H9 (cell line): ENCODE data around the gene TUT4. TPM values are rescaled to one million over a fixed set of nuclear protein-coding genes. Genes with fewer than 3 reads are reported as not detected.
A peak's percentile ranks its signal among the peaks of the same experiment; 100 is the strongest.

ENCODE experiments used
- DNase-seq: peaks from one replicate; pipeline ENCODE4 v3.0.0-alpha.2; 2017
- H2AFZ ChIP-seq: one replicate; pipeline ENCODE4 v1.6.1; 2013; ENCODE audit warnings: mild to moderate bottlenecking, low read length, control low read depth, moderate library complexity
- H2AK5ac ChIP-seq: 2 replicates; pipeline ENCODE4 v1.6.1; 2013; ENCODE audit warnings: low read length, control low read depth, mixed read lengths; ENCODE audit not compliant: insufficient read length
- H2BK120ac ChIP-seq: one replicate; pipeline ENCODE4 v1.6.1; 2013; ENCODE audit warnings: low read depth, mild to moderate bottlenecking, low read length, control low read depth, inconsistent platforms; ENCODE audit not compliant: poor library complexity, severe bottlenecking
- H2BK12ac ChIP-seq: 2 replicates; pipeline ENCODE4 v1.6.1; 2013; ENCODE audit warnings: low read length, control low read depth, mixed read lengths, low read depth; ENCODE audit not compliant: insufficient read length
- H2BK15ac ChIP-seq: 2 replicates; pipeline ENCODE4 v1.6.1; 2013; ENCODE audit warnings: low read depth, low read length, control low read depth
- H2BK20ac ChIP-seq: one replicate; pipeline ENCODE4 v1.6.1; 2013; ENCODE audit warnings: low read depth, mild to moderate bottlenecking, low read length, control low read depth, inconsistent platforms; ENCODE audit not compliant: poor library complexity, severe bottlenecking
- H2BK5ac ChIP-seq: 2 replicates; pipeline ENCODE4 v1.6.1; 2013; ENCODE audit warnings: low read length, control low read depth, mixed read lengths; ENCODE audit not compliant: insufficient read length
- H3K14ac ChIP-seq: 2 replicates; pipeline ENCODE4 v1.6.1; 2013; ENCODE audit warnings: low read length, control low read depth; ENCODE audit not compliant: insufficient read depth
- H3K18ac ChIP-seq: 2 replicates; pipeline ENCODE4 v1.6.1; 2013; ENCODE audit warnings: low read depth, mild to moderate bottlenecking, mixed read lengths, low read length, control low read depth; ENCODE audit not compliant: insufficient read length
- H3K23ac ChIP-seq: 2 replicates; pipeline ENCODE4 v1.6.1; 2013; ENCODE audit warnings: low read length, control low read depth, mixed read lengths, low read depth; ENCODE audit not compliant: insufficient read length
- H3K23me2 ChIP-seq: 2 replicates; pipeline ENCODE4 v1.6.1; 2013; ENCODE audit warnings: low read depth, mild to moderate bottlenecking, mixed read lengths, low read length, control low read depth; ENCODE audit not compliant: insufficient read length, poor library complexity, severe bottlenecking
- H3K27ac ChIP-seq: 2 replicates; pipeline ENCODE4 v1.5.1; 2013; ENCODE audit warnings: low read length, control low read depth, mixed read lengths, low read depth; ENCODE audit not compliant: insufficient read length
- H3K27me3 ChIP-seq: 2 replicates; pipeline ENCODE4 v1.6.1; 2013; ENCODE audit warnings: low read length, control low read depth, inconsistent platforms; ENCODE audit not compliant: insufficient read depth
- H3K4ac ChIP-seq: 2 replicates; pipeline ENCODE4 v1.6.1; 2013; ENCODE audit warnings: low read depth, mild to moderate bottlenecking, control low read depth, inconsistent platforms, low read length, moderate library complexity
- H3K4me1 ChIP-seq: 2 replicates; pipeline ENCODE4 v1.6.1; 2013; ENCODE audit warnings: low read length, control low read depth, inconsistent platforms; ENCODE audit not compliant: insufficient read depth
- H3K4me2 ChIP-seq: 2 replicates; pipeline ENCODE4 v1.6.1; 2013; ENCODE audit warnings: low read length, control low read depth, mixed read lengths; ENCODE audit not compliant: insufficient read length, insufficient read depth
- H3K56ac ChIP-seq: 2 replicates; pipeline ENCODE4 v1.6.1; 2013; ENCODE audit warnings: low read depth, mild to moderate bottlenecking, mixed read lengths, low read length, control low read depth; ENCODE audit not compliant: insufficient read length
- H3K79me1 ChIP-seq: 2 replicates; pipeline ENCODE4 v1.6.1; 2013; ENCODE audit warnings: low read depth, mild to moderate bottlenecking, moderate library complexity, low read length, control low read depth, inconsistent platforms; ENCODE audit not compliant: insufficient read depth, poor library complexity, severe bottlenecking
- H3K79me2 ChIP-seq: 2 replicates; pipeline ENCODE4 v1.6.1; 2013; ENCODE audit warnings: low read length, control low read depth, inconsistent platforms; ENCODE audit not compliant: insufficient read depth
- H3K9ac ChIP-seq: 2 replicates; pipeline ENCODE4 v1.6.1; 2013; ENCODE audit warnings: low read length, control low read depth, mixed read lengths; ENCODE audit not compliant: insufficient read length; ENCODE audit errors: extremely low read depth
- H3K9me3 ChIP-seq: one replicate; pipeline ENCODE4 v1.6.1; 2013; ENCODE audit warnings: low read depth, low read length, inconsistent platforms; ENCODE audit not compliant: control insufficient read depth
- H3T11ph ChIP-seq: one replicate; pipeline ENCODE4 v1.6.1; 2013; ENCODE audit warnings: mild to moderate bottlenecking, low read length, control low read depth, inconsistent platforms
- H4K20me1 ChIP-seq: one replicate; pipeline ENCODE4 v1.6.1; 2013; ENCODE audit not compliant: control insufficient read depth, insufficient read length, insufficient read depth
- H4K5ac ChIP-seq: 2 replicates; pipeline ENCODE4 v1.6.1; 2013; ENCODE audit warnings: low read depth, mild to moderate bottlenecking, mixed read lengths, low read length, control low read depth; ENCODE audit not compliant: insufficient read length
- H4K8ac ChIP-seq: replicated peaks from 2 replicates; pipeline ENCODE4 v1.6.1; 2013; ENCODE audit warnings: low read length, control low read depth, mixed read lengths, low read depth; ENCODE audit not compliant: insufficient read length
- H4K91ac ChIP-seq: 2 replicates; pipeline ENCODE4 v1.6.1; 2013; ENCODE audit warnings: low read depth, mild to moderate bottlenecking, moderate library complexity, mixed read lengths, low read length, control low read depth; ENCODE audit not compliant: insufficient read length
- H3K27ac Mint-ChIP-seq, 3 experiments: 2 replicates in 2 of 3; 3 replicates in 1 of 3; pipeline ENCODE4 v1.8.0; 2020 to 2021; ENCODE audit warnings: mixed read lengths in 3 of 3, mild to moderate bottlenecking in 1 of 3, moderate library complexity in 1 of 3
- H3K27me3 Mint-ChIP-seq: 2 replicates; pipeline ENCODE4 v1.8.0; 2021; ENCODE audit warnings: low read depth, mild to moderate bottlenecking, moderate library complexity, mixed read lengths
- H3K36me3 Mint-ChIP-seq, 3 experiments: 2 replicates in 2 of 3; 3 replicates in 1 of 3; pipeline ENCODE4 v1.8.0; 2020 to 2021; ENCODE audit warnings: low read depth in 3 of 3, mixed read lengths in 3 of 3; ENCODE audit not compliant: insufficient read depth in 1 of 3
- H3K4me1 Mint-ChIP-seq, 2 experiments: 2 replicates each; pipeline ENCODE4 v1.8.0; 2020; ENCODE audit warnings: mixed read lengths in 2 of 2
- H3K4me3 Mint-ChIP-seq, 2 experiments: 2 replicates in 1 of 2; 3 replicates in 1 of 2; pipeline ENCODE4 v1.8.0; 2020 to 2021; ENCODE audit warnings: mild to moderate bottlenecking in 2 of 2, mixed read lengths in 2 of 2, moderate library complexity in 1 of 2
- H3K9me3 Mint-ChIP-seq, 2 experiments: 2 replicates in 1 of 2; 3 replicates in 1 of 2; pipeline ENCODE4 v1.8.0; 2020; ENCODE audit warnings: mild to moderate bottlenecking in 2 of 2, mixed read lengths in 2 of 2, moderate library complexity in 1 of 2
- CTCF ChIP-seq: fragments of 200-600 bp; sonication (generic); conservative IDR thresholded peaks from 3 replicates; pipeline ENCODE4 v1.8.0; 2021; ENCODE audit warnings: antibody characterized with exemption, mild to moderate bottlenecking
- WGBS: extraction: QIAGEN DNeasy Blood & Tissue Kit; methylation state at CpG from one replicate; pipeline ENCODE4 v1.1.7; 2013; ENCODE audit warnings: missing lambda C conversion rate, low lambda C conversion rate, mixed read lengths; ENCODE audit not compliant: insufficient read length; ENCODE audit errors: extremely low coverage; 5-methylcytosine and 5-hydroxymethylcytosine counted together
- total RNA-seq: library from RNA; stranded (reverse); gene quantifications from 2 replicates; pipeline ENCODE4 v1.2.1, GENCODE V29; 2021

TUT4 gene
- total RNA-seq, 1 experiment from 2014 or later: 59.3 TPM

- H3K23ac ChIP-seq: no peak overlapping the region
- peak overlapping the region; percentile 69 for H3K4me2 ChIP-seq
- H3K79me1 ChIP-seq: no peaks in the 10 kb centered on the region
- no peak overlapping the region for H4K5ac ChIP-seq
- H4K91ac ChIP-seq: no peak overlapping the region
- no peaks in the 10 kb centered on the region for H3K9me3 ChIP-seq
- H2BK12ac ChIP-seq: no peak overlapping the region
- no peaks in the 10 kb centered on the region for H3K27me3 ChIP-seq
- Mint-ChIP-seq H3K36me3 (no peaks in the 10 kb centered on the region), H3K4me1 (peaks cover 22 to 24% of the 10 kb centered on the region in 2 experiments), H3K4me3 (peak overlapping the region; percentile 80 to 88; a peak in 4 of 5 replicates), H3K27ac (peak overlapping the region in 1 of 3 experiments; percentile 32; a peak in 3 of 7 replicates), H3K9me3 (no peaks in the 10 kb centered on the region), H3K27me3 (peaks cover 2% of the 10 kb centered on the region; the same call in 1 of the 2 replicates)
- WGBS: no CpG with 5 or more reads among the region's 3 CpGs
- no peak overlapping the region for H2BK120ac ChIP-seq
- no peak overlapping the region for H2AFZ ChIP-seq
- H3K4ac ChIP-seq: no peak overlapping the region
- H2BK20ac ChIP-seq: no peak overlapping the region
- no peak for TF ChIP-seq CTCF
- H3K27ac ChIP-seq: no peak overlapping the region
- H3T11ph ChIP-seq: no peak overlapping the region
- H2AK5ac ChIP-seq: no peak overlapping the region
- peaks cover 10% of the 10 kb centered on the region for H3K23me2 ChIP-seq
- no peak overlapping the region for H3K56ac ChIP-seq
- DNase-seq: no peak
- no peaks in the 10 kb centered on the region for H4K20me1 ChIP-seq
- H3K9ac ChIP-seq: no peak overlapping the region
- H3K14ac ChIP-seq: no peak overlapping the region
- H2BK15ac ChIP-seq: no peak overlapping the region
- H3K18ac ChIP-seq: no peak overlapping the region
- H4K8ac ChIP-seq: no peak overlapping the region
- H2BK5ac ChIP-seq: no peak overlapping the region
- peaks cover 5% of the 10 kb centered on the region; the same call in 1 of the 2 replicates for H3K4me1 ChIP-seq
- peaks cover 5% of the 10 kb centered on the region; the same call in 1 of the 2 replicates for H3K79me2 ChIP-seq
Observed at GRCh38 chr1:52554756-52555155, 1.9 kb upstream of the TUT4 start.
